Right ventricle myocardium inferior (tissue), 1 donor: ENCODE data around the gene SNRPD1. TPM values are rescaled to one million over a fixed set of nuclear protein-coding genes. Genes with fewer than 3 reads are reported as not detected.

ENCODE experiments used
- ATAC-seq: fragments of 200-7000 bp; cut with Tn5 transposase; one replicate; pipeline ENCODE4 v1.9.1; 2020; ENCODE audit warnings: mild to moderate bottlenecking, moderate library complexity
- DNase-seq: peaks from one replicate; pipeline ENCODE4 v3.0.0; 2021; ENCODE audit errors: missing footprints
- intact Hi-C: fragments of 100-400 bp; cut with DNase I; formaldehyde crosslinking; loops from one replicate; pipeline ENCODE4 v1.11.0; 2022
- microRNA-seq: library from miRNA; unstranded; fragments of <30 nt; microRNA quantifications from one replicate; pipeline ENCODE4 v1.2.0, GENCODE V29; 2020
- total RNA-seq: library from RNA; stranded (reverse); fragmentation: NEBNext Ultra II Directional; extraction: Animal tissue kit (Norgen Biotek cat#: 25700); gene quantifications from one replicate; pipeline ENCODE4 v1.2.1, GENCODE V29; 2021
- donor health status: DM: no; HTN: yes; CAD: no; lungs with severe emphysema.

SNRPD1 gene
- total RNA-seq, 1 donor from 2014 or later, result 24.9 TPM

DNA sequence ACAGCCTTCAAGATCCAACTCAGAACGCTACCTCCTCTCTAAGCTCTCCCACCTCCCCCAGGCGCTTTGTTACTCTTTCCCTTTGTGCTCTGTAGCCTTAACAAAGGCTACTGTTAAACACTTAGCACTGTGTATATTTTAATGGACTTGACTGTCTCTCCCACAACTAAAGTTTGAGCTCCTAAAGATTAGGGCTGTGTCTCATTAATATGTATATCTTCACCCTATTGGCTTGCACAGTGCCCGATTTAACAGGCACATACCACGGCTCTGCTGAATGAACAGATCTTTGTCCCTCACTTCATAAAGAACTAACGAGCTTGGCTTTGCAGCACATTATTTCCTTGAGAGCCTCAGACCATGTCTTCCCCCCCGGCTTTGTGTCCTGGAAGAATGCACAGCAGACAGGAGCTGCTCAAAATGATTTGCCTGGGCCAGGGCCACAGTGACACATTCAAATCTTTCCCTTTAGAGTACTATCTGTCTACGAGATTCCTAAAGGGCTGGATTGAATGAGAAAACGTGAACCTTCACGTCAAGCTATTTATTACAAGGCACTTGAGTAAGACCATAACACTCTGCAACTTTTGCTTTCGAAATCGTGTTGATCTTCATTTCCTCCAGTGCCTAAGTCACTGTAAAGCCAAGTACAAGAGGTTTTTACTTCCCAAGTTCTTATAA lies 70.4 kb downstream of the SNRPD1 start:
- DNase-seq (no peak), ATAC-seq (peak; percentile 70)
- intact Hi-C loops, result no loop called here

Small RNA genes within 50 kb of the gene (microRNA-seq; reads per million reads assigned to microRNA genes)
- not detected for gene MIR320C1

Other genes starting within 250 kb of the SNRPD1 start
- 9.6 TPM for gene ESCO1, start 11.6 kb upstream of the SNRPD1 start, total RNA-seq
- 5.4 TPM for gene ABHD3, start 92.5 kb downstream of the SNRPD1 start, total RNA-seq
- 17.3 TPM for gene MIB1, start 128.5 kb downstream of the SNRPD1 start, total RNA-seq